ENCODE data around the gene GNB1.
A peak's percentile ranks its signal among the peaks of the same experiment; 100 is the strongest.
"Not testable (repeated sequence)": the region's sequence is repeated elsewhere in the genome, so short reads cannot be mapped to it uniquely, and the experiment has no call there.

Gene GNB1

GRCh38 chr1:1758692-1759455, 132.0 kb downstream of the GNB1 start:
- DNase-seq, result no peak

DNA sequence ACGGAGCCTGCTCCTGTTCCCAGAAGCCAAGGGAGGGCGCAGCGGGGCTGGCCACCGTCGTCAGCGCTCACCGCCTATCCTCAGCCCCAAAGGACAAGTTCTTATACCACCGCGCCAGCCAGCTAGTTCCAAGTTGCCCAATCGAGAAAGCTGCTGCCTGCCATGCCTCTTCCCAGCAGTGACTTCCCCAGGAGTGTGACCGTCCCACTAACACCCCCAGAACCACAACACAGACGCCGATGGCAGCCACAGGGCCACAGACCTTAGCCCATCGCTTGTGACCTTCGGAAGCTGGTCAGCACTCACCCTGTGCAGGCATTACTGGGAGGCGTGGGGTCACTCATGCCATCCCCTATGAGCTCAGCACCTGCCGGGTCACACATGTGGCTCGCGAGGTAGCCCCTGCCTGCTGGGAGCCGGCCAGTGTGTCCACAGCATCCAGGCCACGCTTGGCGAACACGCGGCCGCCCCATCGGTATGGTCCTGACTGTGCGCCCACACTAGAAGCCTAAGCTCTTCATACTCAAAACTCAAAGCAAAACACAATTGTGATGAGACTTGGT, 132.7 kb downstream of the GNB1 start:
- DNase-seq, result no peak

DNA sequence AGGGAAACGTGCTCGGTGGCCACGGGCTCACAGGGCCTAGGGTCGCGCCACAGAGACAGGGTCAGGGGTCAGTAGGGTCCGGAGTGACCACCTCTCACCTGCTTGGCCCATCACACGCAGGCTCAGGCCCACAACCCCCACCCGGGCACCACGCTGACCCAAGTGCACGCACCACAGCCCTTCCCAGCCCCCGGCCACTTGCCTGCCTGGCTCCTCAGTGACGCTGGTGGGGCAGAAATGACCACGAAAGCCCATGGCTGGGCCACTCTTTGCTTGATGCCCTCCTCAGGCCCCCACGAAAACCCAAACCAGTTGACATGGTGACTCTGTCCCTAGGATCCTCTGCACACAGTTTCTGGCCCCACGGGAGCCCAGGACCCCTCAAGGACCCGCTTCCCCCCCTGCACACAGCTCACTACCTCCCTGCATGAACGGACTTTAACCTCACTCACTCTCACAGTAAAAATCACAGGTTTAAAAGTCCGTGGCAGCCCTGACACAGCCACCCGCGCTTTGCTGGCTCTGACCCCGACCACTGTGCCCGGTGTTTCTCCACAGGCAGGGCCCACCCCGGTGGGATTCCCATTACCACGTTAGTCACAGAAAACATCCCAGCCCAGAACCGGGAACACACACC, 133.3 kb downstream of the GNB1 start:
- no peak for DNase-seq

GRCh38 chr1:1756661-1757421, 134.0 kb downstream of the GNB1 start:
- no peak for DNase-seq

GRCh38 chr1:1755852-1756251, 135.0 kb downstream of the GNB1 start:
- DNase-seq, result no peak

- no peak for DNase-seq
Measured at GRCh38 chr1:1755426-1755825, 135.5 kb downstream of the GNB1 start.

- DNase-seq, result no peak
Measured at GRCh38 chr1:1754051-1754815, 136.7 kb downstream of the GNB1 start.

- DNase-seq, result no peak
Measured at GRCh38 chr1:1753607-1754005, 137.3 kb downstream of the GNB1 start.

GRCh38 chr1:1752636-1753606, 138.0 kb downstream of the GNB1 start:
- peak; percentile 30 for DNase-seq

- DNase-seq, result no peak
Measured at GRCh38 chr1:1752190-1752589, 138.7 kb downstream of the GNB1 start.

DNA sequence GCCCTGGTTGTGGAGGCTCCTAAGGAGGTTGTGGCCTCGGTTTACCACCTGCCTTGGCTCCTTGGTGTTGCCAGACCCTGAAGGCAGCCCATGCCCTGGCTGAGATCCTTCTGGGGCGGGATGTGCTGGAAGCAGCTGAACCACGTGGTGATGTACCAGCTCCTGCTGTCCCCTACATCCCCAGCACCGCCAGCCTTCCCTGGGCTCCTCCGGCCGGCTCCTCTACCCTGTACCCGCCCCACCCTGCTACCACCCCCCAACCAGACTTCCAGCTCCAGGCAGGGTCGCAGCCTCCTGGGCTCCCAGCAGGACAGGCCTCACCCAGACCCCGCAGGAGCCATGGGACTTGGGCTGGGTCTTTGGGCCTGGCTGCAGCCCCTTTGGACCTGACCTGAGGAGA, 140.9 kb downstream of the GNB1 start:
- DNase-seq, result not testable (repeated sequence)

DNA sequence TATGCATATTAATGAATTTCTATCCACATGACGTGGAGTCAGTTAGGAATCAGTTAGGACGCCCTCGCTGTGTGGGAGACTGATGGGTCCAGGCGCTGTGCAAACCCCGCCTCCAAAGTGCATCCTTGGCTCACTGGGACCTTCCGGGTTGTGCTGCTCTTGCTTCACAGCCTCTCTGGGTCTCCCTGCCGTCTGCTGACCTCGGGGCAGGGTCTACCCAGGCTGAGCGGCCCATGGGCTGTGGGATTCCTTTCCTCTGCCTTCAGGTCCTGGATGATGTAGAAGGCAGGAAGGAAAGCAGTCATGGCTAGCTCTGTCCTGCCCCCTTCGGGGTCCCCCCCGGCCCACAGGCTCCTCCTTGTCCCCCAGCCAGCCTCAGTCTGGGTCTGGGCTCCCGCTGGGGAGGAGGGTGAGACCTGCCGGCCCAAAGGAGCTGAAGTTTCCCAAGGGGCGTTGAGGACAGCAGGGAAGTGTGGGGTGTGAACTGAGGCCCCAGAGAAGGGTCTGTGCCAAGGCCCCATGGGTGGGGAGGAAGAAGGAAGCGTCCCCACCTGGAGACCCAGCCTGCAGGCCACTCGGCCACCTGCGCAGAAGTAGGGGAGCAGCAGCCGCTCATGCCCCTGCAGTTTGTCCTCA, 142.1 kb downstream of the GNB1 start:
- DNase-seq, result no peak

DNA sequence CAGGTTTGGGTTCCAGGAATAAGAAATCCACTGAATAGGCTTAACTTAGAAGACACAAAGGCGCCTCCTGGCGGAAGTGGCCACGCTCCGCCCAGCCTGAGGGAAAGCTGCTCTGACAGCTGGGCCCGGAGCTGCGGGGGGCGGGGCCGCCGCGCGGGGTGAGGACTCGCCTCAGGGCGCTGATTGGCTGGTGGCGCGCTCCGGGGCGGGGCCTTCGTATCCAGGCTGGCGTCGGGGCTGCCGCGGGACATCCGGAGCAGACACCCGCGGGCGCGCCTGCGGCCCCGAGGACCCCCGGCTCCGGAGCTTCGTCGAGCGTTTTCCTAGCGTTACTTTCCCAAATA, 144.3 kb downstream of the GNB1 start:
- DNase-seq, result not testable (repeated sequence)

- peak; percentile 65 for DNase-seq
Measured at GRCh38 chr1:1745651-1746565, 145.0 kb downstream of the GNB1 start.

GRCh38 chr1:1742529-1742928, 148.4 kb downstream of the GNB1 start:
- DNase-seq, result not testable (repeated sequence)

DNA sequence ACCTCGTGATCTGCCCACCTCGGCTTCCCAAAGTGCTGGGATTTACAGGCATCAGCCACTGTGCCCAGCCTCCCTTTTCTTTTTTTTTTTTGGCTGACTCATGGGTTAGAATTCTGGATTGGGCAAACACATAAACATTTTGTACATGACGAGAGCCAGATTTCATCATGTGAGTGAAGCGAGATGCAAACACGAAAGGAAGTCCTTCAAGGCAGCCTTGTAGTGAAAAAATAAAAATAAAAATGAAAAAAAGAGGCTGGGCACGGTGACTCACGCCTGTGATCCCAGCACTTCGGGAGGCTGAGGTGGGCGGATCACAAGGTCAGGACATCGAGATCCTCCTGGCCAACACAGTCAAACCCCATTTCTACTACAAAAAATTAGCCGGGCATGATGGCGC, 149.9 kb downstream of the GNB1 start:
- peak; percentile 1 for DNase-seq

GRCh38 chr1:1738799-1739337, 152.0 kb downstream of the GNB1 start:
- not testable (repeated sequence) for DNase-seq

DNA sequence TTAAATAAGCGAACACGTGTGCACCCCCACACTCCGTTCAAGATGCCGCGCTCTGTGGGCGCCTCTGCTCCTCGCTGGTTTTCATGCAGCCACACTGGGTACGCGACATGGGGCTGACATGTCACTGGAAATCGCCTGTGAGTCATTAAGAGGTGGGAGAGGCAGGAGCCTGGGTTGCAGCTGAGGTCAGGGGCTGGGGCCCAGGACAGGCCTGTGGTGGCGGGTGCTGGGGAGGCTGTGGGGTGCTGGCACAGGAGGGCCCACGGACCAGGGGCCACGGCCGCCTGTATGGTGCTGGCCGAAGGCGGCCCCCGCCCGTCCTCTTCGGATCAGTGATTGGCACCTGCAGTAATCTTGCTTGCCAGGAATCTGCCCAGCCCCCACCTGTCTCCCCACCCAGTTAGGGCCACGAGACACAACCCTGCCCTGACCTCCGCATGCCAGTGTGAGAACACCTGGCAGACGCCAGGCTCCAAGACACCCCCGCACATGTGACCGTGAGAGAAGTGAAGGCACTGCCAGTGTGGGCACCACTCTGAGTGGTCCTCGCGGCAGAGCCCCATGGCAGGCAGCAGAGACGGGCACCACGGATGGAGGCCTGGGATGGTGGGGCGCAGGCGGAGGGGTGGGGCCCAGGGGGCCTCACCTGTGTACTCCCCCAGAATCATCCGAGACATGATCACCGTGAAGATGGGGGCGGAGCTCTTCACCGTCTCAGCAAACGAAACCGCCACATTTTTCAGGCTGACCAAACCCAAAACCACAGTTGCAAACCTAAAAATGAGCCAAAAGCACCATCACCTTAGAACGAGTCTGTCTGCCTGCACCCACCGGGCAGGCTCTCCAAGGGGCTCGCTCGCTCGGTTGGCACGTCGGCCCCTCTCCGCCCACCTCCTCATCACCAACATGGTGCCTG, 153.0 kb downstream of the GNB1 start:
- peak; percentile 89 for DNase-seq

All from RPMI8226 (cell line).